Central memory CD8-positive, alpha-beta T cell (primary cell): ENCODE measurements around the gene OR51M1.
"Not testable (repeated sequence)": the region's sequence is repeated elsewhere in the genome, so short reads cannot be mapped to it uniquely, and the experiment has no call there.

Source experiments
- ATAC-seq: fragments of 150-1000 bp; cut with Tn5 transposase; replicated peaks from 2 replicates; pipeline ENCODE4 v1.10.0; 2022; ENCODE audit warnings: mild to moderate bottlenecking, moderate FRiP score, moderate number of reproducible peaks; ENCODE audit not compliant: poor library complexity, severe bottlenecking; ENCODE audit errors: extremely low read depth
- DNase-seq, 2 donors: peaks; one replicate each; pipeline ENCODE4 v3.0.0; 2021; ENCODE audit warnings: low spot score in 2 of 2
- H3K27ac Mint-ChIP-seq: one replicate; pipeline ENCODE4 v1.8.0; 2022; ENCODE audit warnings: low read depth, mild to moderate bottlenecking, moderate library complexity, mixed read lengths
- H3K27me3 Mint-ChIP-seq: one replicate; pipeline ENCODE4 v1.8.0; 2022; ENCODE audit warnings: mixed read lengths
- H3K36me3 Mint-ChIP-seq: one replicate; pipeline ENCODE4 v1.8.0; 2022; ENCODE audit warnings: mild to moderate bottlenecking, moderate library complexity, mixed read lengths; ENCODE audit not compliant: insufficient read depth
- H3K4me1 Mint-ChIP-seq: one replicate; pipeline ENCODE4 v1.8.0; 2022; ENCODE audit warnings: mixed read lengths
- H3K4me3 Mint-ChIP-seq: one replicate; pipeline ENCODE4 v1.8.0; 2022; ENCODE audit warnings: mild to moderate bottlenecking, moderate library complexity, mixed read lengths
- H3K9me3 Mint-ChIP-seq: one replicate; pipeline ENCODE4 v1.8.0; 2022; ENCODE audit warnings: mixed read lengths

The OR51M1 gene

DNA sequence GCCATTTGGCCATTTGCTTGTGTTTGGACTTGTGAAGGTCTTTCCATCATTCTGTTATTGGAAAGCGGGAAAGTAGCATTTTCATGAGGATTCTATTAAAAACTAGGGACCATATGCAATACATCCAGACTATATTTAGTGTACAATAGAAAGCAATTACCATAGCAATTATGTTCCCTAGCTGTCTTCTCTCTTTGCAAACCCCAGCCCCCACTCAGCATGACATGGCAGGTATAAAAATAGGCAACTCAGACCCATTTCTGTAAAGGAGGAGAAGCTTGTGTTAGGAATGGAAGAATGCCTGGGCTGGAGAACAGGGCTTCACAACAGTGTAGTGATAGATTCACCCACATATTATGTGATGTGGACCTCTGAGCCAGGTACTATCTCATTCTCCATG is 19.9 kb upstream of the OR51M1 start:
- no peak overlapping the region for H3K27ac Mint-ChIP-seq
- H3K9me3 Mint-ChIP-seq: peaks cover 6% of the 10 kb centered on the region
- H3K36me3 Mint-ChIP-seq: peaks cover 2% of the 10 kb centered on the region
- DNase-seq (no peak), ATAC-seq (no peak)
- no peaks in the 10 kb centered on the region for H3K4me1 Mint-ChIP-seq
- H3K4me3 Mint-ChIP-seq: no peak overlapping the region
- peaks cover 14% of the 10 kb centered on the region for H3K27me3 Mint-ChIP-seq

DNA sequence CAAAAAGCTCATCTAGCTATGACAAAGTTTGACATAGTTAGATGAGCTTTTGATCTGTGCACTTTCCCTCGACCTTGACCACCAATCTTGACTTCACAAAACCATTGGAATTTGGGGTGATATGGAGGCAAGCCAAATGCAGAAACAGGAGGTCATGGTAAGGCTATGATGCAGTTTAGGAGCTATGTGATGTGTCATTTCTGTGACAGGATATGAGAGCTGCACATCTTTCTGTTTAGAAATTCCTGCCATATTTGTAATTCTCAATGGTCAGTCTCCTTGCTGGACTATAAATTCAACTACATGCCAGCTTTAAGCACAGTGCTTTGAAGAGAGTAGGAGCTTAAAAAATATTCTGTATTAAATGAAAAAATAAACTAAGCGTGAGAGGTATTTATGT is 19.4 kb upstream of the OR51M1 start:
- peaks cover 6% of the 10 kb centered on the region for H3K9me3 Mint-ChIP-seq
- H3K27me3 Mint-ChIP-seq: peaks cover 14% of the 10 kb centered on the region
- peaks cover 2% of the 10 kb centered on the region for H3K36me3 Mint-ChIP-seq
- H3K4me3 Mint-ChIP-seq: no peak overlapping the region
- no peak overlapping the region for H3K27ac Mint-ChIP-seq
- no peak for DNase-seq
- ATAC-seq: no peak
- no peaks in the 10 kb centered on the region for H3K4me1 Mint-ChIP-seq

DNA sequence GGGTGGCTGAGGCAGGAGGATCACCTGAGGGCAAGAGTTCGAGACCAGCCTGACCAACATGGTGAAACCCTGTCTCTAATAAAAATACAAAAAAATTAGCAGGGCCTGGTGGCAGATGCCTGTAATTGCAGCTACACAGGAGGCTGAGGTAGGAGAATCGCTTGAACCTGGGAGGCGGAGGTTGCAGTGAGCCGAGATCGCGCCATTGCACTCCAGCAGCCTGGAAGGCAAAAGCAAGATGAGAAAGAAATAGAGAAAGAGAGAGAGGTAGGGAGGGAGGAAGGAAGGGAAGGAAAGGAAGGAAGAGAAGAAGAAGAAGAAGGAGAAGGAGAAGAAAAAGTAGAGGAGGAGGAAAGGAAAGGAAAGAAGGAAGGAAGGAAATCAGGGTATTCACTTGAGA is 17.2 kb upstream of the OR51M1 start:
- H3K4me3 Mint-ChIP-seq, H3K4me1 Mint-ChIP-seq, H3K27ac Mint-ChIP-seq, H3K9me3 Mint-ChIP-seq, DNase-seq, H3K36me3 Mint-ChIP-seq, ATAC-seq: not testable (repeated sequence)
- peaks cover 14% of the 10 kb centered on the region for H3K27me3 Mint-ChIP-seq

DNA sequence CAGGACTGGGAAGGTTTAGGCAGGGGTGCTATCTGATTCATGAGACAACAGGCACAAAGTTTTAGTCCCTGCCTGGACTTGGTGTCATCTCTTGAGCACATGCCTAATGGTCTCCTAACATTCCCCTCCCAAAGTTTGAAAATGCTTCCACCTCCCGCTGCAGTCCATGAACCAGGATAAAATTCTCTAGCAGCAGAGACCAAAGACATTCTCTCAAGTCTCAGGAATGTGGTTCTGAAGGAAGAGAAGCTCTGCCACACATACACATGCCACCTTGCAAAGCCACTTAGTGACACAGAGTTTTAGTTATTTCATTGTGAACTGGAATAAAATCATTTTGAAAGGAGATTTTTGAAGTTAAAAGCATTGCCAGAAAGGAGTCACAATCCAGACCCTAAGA is 16.8 kb upstream of the OR51M1 start:
- ATAC-seq: no peak
- DNase-seq: no peak
- Mint-ChIP-seq H3K27ac (no peak overlapping the region), H3K9me3 (peaks cover 6% of the 10 kb centered on the region), H3K36me3 (peaks cover 2% of the 10 kb centered on the region), H3K27me3 (peaks cover 14% of the 10 kb centered on the region), H3K4me1 (no peaks in the 10 kb centered on the region), H3K4me3 (no peak overlapping the region)

DNA sequence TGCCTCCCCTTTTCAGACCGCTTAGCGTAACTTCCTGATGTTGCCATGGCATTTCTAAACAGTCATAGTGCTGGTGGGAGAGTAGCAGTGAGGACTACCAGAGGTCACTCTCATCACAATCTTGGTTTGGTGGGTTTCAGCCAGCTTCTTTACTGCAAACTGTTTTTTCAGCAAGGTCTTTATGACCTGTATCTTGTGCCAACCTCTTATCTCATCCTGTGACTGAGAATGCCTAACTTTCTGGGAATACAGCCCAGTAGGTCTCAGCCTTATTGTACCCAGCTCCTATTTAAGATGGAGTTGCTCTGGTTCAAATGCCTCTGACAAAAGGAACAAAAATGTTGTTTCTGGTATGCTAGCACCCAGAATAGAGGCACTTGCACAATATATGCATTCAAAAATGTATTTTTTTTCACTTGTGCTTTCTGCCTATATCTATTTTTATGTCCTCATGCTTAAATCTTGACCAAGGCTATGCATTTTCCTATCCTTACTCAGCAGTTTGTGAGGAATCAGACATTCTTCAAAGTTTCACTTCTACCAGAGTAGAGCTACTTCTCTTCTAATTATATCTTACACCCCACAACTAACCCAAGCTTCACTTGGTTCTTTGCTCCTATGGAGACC is 16.1 kb upstream of the OR51M1 start:
- Mint-ChIP-seq H3K4me1 (no peaks in the 10 kb centered on the region), H3K36me3 (peaks cover 2% of the 10 kb centered on the region), H3K27me3 (peaks cover 15% of the 10 kb centered on the region), H3K9me3 (peaks cover 6% of the 10 kb centered on the region), H3K27ac (no peak overlapping the region), H3K4me3 (no peak overlapping the region)
- no peak for DNase-seq
- ATAC-seq: no peak

DNA sequence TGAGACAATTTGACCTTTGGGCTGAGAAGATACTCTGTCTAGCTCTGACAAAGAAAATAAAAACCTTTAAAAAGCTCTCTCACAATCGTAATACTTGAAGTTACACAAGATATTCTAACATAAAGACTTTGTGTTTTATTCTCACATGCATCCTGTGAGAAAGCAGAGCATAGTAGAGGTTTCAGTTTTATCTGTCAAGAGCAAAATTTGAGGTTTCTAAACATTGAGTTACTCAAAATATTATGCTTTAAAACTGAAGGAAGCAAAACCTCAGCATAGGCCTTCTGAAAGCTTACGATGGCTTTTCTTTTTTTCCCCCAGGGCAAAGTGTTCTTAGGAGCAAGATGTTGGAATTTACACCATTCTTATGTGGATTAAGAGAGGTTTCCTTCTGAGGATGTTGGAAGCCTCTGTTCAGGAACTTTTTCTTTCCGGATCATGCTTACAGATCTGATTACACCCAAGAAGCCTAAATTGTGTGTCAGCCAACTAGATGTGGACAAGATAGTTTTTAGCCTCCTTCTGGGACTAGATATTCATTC is 15.0 kb upstream of the OR51M1 start:
- peaks cover 6% of the 10 kb centered on the region for H3K9me3 Mint-ChIP-seq
- H3K36me3 Mint-ChIP-seq: peaks cover 2% of the 10 kb centered on the region
- no peak overlapping the region for H3K27ac Mint-ChIP-seq
- ATAC-seq (no peak), DNase-seq (no peak)
- H3K27me3 Mint-ChIP-seq: peaks cover 23% of the 10 kb centered on the region
- H3K4me1 Mint-ChIP-seq: no peaks in the 10 kb centered on the region
- no peak overlapping the region for H3K4me3 Mint-ChIP-seq

DNA sequence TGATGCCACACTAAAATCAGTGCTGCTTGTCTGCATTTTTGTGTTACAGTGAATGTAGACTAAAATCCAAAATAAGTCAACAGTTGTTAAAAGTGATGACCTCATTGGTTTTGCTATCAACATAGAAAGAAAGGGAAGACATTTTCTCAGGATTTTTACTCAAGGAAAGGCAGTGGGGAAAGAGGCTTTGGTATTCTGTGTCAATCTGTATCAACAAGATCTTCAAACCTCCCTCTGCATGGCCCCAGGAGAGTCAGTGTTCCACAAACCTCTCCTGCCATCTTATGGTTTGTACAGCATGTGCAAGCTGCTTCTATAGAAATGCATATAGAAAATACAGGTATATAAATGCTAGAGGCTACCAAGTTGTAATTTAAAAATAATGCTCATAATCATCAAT is 13.8 kb upstream of the OR51M1 start:
- peaks cover 2% of the 10 kb centered on the region for H3K36me3 Mint-ChIP-seq
- peaks cover 31% of the 10 kb centered on the region for H3K27me3 Mint-ChIP-seq
- peaks cover 6% of the 10 kb centered on the region for H3K9me3 Mint-ChIP-seq
- H3K4me1 Mint-ChIP-seq: no peaks in the 10 kb centered on the region
- ATAC-seq: no peak
- H3K4me3 Mint-ChIP-seq: no peak overlapping the region
- DNase-seq: no peak
- no peak overlapping the region for H3K27ac Mint-ChIP-seq

DNA sequence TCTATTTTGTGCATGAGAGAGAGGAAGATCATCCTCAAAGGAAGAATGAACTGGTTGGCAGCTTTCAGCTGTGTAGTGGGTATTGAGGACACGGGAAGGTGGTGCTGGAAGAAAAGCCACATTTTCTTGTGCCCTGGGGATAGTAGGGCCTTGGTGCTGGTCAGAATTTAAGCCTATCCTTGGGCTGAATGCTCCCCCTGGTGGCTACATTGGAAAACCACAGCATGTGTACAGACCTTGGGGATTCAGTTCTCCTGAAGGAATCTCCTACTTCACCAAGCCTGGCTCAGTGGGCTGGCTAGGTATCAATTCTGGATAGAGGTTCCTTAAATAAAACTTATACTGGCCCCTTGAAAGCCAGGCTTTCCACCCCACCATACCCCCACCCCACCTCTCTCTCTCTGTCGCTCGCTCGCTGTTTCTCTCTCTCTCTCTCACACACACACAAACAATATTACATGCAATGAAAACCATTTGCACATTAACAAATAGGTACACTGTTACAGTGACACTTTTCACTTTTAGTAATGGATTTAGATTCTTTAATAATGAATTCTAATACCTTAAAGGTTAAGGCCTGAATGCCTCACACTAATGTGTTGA is 2.8 kb upstream of the OR51M1 start:
- no peak overlapping the region for H3K4me3 Mint-ChIP-seq
- H3K27ac Mint-ChIP-seq: no peak overlapping the region
- ATAC-seq (no peak), DNase-seq (no peak)
- no peaks in the 10 kb centered on the region for H3K9me3 Mint-ChIP-seq
- H3K4me1 Mint-ChIP-seq: no peaks in the 10 kb centered on the region
- H3K36me3 Mint-ChIP-seq: no peaks in the 10 kb centered on the region
- peaks cover 17% of the 10 kb centered on the region for H3K27me3 Mint-ChIP-seq

DNA sequence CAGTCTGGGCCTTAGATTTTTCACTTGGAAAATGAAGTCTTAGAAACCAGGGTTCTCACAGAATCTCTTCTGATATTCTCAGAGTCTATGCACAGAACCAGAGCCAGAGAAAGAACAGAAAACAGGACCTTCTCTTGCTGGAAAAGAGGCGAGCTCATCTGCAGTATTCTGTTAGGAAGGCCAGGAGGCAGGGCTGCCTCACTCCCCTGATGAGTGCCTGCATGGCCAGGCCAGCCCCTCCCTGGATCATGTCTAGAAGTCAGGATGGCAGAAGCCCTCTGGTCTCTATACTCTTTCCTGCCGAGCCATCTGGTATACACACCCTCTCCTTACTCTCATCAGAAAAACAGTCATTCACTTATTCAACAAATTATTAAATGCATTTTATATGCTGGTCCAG is 723 bp downstream of the OR51M1 start:
- Mint-ChIP-seq H3K4me1 (no peaks in the 10 kb centered on the region), H3K27me3 (peaks cover 10% of the 10 kb centered on the region), H3K9me3 (no peaks in the 10 kb centered on the region), H3K27ac (no peak overlapping the region), H3K4me3 (no peak overlapping the region), H3K36me3 (no peaks in the 10 kb centered on the region)
- ATAC-seq (no peak), DNase-seq (no peak)

DNA sequence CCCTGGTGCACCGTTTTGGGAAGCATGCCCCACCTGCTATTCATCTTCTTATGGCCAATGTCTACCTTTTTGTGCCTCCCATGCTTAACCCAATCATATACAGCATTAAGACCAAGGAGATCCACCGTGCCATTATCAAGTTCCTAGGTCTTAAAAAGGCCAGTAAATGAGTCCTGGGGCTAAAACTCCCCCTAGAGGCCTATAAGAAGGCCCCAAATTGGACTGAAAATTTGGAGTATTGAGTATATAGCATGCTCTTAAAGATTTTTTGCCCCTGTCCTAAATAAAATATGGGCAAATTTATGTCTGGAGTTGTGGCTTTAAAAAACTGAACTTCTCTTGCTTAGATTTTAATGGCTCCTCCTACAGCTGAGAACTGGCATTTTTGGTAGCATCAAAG is 6.6 kb downstream of the OR51M1 start:
- no peak overlapping the region for H3K27ac Mint-ChIP-seq
- peaks cover 10% of the 10 kb centered on the region for H3K27me3 Mint-ChIP-seq
- H3K9me3 Mint-ChIP-seq: no peaks in the 10 kb centered on the region
- no peaks in the 10 kb centered on the region for H3K4me1 Mint-ChIP-seq
- no peaks in the 10 kb centered on the region for H3K36me3 Mint-ChIP-seq
- DNase-seq: no peak
- no peak for ATAC-seq
- no peak overlapping the region for H3K4me3 Mint-ChIP-seq

DNA sequence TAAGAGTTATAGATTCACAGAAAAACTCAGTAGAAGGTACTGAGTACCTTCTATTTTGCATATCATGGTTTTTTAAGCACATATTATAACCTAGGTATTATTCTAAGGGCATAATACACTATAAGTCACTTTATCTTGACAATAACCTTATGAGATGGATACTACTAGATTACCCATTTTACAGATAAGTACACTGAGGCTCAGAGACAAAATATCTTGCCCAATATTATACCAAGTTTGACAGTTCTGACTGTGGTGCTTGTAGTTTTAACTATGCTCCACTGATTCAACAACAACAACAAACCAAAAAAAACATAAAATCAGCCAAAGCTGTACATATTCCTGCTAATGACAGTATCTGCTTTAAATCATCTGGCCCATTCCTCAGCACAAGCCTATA is 10.5 kb downstream of the OR51M1 start:
- peaks cover 10% of the 10 kb centered on the region for H3K27me3 Mint-ChIP-seq
- H3K4me3 Mint-ChIP-seq: no peak overlapping the region
- DNase-seq (no peak), ATAC-seq (no peak)
- no peaks in the 10 kb centered on the region for H3K4me1 Mint-ChIP-seq
- H3K36me3 Mint-ChIP-seq: no peaks in the 10 kb centered on the region
- no peak overlapping the region for H3K27ac Mint-ChIP-seq
- H3K9me3 Mint-ChIP-seq: no peaks in the 10 kb centered on the region

DNA sequence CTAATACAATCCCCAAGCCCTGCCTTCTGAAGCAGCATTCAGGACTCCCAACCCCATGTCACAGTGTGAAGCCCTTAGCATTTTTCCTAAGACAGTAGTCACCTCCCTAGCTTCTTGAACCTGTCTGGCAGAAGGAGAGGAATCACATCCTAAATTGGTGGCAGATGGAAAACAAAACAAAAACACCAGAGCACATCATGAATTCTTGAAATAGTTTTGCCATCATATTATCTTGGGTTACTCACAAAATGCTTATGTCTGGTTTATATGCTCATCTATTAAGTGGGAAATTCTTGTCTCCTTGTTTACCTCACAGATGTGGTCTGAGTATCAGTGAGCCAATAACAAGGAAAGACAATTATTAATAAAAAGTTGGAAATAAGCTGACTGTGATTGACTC is 15.3 kb downstream of the OR51M1 start:
- H3K4me1 Mint-ChIP-seq: no peaks in the 10 kb centered on the region
- peaks cover 10% of the 10 kb centered on the region for H3K9me3 Mint-ChIP-seq
- ATAC-seq (no peak), DNase-seq (no peak)
- peaks cover 10% of the 10 kb centered on the region for H3K27me3 Mint-ChIP-seq
- H3K36me3 Mint-ChIP-seq: no peaks in the 10 kb centered on the region
- H3K27ac Mint-ChIP-seq: no peak overlapping the region
- no peak overlapping the region for H3K4me3 Mint-ChIP-seq

DNA sequence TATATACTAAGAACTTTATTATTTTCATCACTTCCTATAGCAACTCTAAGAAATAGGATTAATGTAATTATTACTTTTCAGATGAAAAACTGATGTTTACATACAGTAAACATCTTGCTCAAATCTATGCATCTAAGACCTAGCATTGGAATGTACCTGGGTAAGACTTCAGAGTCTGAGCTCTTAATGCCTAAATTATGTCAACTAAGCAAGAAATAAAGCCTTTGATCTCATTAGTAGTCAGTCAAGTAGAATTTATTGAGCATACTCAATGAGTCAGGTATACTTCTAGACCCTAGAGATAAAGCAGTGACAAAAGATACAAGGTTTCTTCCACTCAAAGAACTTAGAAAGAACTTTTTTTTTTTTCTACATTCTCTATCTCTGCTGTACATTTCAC is 21.6 kb downstream of the OR51M1 start:
- no peaks in the 10 kb centered on the region for H3K36me3 Mint-ChIP-seq
- no peak for ATAC-seq
- H3K9me3 Mint-ChIP-seq: peaks cover 10% of the 10 kb centered on the region
- no peak for DNase-seq
- peaks cover 36% of the 10 kb centered on the region for H3K27me3 Mint-ChIP-seq
- no peaks in the 10 kb centered on the region for H3K4me1 Mint-ChIP-seq
- no peak overlapping the region for H3K27ac Mint-ChIP-seq
- H3K4me3 Mint-ChIP-seq: no peak overlapping the region
